GM21515 (cell line): Measurements from ENCODE around the gene PRDX4.
A peak's percentile ranks its signal among the peaks of the same experiment; 100 is the strongest.
"Not testable (repeated sequence)": the region's sequence is repeated elsewhere in the genome, so short reads cannot be mapped to it uniquely, and the experiment has no call there.

Experiments used
- ATAC-seq: cut with Tn5 transposase; IDR thresholded peaks from one replicate; pipeline ENCODE4 v1.9.1; 2021; ENCODE audit not compliant: unreplicated experiment

PRDX4 gene

DNA sequence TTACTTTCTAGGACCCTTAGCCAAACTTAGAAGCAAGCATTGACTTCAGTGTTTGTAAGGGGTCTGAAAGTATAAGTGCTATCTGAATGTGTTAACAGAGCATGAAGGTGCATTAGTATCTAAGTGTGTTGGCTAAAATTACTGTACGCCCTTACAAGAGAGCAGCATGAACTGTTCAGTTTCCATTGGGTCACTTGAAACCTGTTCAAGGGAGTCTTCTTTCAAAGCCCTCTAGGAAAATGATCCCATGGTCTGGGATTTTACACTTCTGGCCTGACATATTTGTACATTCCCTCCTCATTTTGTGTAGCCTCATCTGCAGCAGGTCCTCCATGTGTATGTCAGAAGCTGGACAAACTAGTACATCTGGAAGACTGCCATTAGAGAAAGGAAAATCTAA, 3.2 kb downstream of the PRDX4 start:
- no peak for ATAC-seq

DNA sequence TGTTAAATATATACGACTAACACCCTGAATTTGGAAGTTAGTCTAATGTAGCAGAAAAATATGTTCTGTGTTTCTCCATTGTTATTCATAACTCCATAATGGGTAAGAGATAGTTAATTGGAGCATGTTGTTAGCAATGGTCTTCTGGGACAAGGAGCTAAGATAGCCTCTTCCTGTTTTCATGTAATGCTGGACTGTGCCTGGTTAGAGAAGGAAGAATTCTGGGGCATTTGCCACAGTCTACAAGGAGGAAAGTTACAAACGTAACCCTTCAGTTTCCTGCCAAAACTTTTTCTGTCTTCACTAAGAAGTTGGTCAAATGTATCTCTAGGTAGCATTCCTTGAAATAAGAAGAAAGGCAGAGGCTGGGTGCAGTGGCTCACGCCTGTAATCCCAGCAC, 5.8 kb downstream of the PRDX4 start:
- ATAC-seq = no peak

DNA sequence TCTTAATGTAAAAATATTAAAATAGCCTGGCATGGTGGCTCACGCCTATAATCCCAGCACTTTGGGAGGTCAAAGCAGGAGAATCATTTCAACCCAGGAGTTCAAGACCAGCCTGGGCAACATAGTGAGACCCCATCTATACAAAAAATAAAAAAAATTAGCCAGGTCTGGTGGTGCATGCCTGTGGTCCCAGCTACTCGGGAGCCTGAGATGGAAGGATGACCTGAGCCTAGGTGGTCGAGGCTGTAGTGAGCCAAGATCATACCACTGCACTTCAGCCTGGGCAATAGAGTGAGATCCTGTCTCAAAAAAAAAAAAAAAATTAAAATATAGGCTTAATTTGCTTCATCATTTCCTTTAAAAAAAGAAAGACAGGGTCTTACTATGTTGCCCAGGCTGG, 9.2 kb downstream of the PRDX4 start:
- ATAC-seq = not testable (repeated sequence)

DNA sequence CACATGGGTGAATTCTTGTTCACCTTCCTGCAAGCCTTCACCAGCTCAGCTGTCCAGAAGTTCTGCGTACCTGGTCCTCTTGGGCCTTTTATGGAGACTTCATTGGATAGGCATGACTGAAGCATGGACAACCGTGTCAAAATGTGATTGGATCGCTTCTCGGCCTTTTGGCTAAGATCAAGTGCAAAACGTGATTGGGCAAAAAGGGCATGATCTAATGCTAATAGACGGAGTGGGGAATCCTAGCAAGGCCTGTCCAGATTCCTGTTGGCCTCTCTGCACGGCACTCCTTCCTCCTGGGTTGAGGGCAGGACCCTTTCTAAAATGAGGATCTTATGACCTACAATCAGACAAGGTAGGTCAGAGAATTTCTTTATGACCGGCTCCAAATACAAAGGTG, 24.9 kb downstream of the PRDX4 start:
- ATAC-seq = no peak

DNA sequence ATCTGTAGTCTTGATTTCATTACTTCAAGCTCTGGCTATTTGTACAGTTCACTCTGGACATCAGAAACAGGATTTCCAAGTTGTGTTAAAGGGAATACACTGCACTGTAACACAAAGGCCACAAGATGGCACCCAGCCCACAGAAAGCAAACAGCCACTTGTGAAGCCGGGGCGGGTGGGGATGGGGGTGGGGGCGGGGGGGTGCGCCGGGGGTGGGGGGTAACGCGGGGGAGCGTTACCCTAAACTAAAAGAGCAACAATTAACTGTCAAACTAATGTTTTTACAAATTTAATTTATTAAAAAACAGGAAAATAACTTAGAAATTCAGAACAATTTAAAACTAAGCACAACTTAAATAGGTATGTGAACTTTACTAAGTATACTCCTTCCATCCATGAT, 27.3 kb downstream of the PRDX4 start:
- ATAC-seq = peak; percentile 54

DNA sequence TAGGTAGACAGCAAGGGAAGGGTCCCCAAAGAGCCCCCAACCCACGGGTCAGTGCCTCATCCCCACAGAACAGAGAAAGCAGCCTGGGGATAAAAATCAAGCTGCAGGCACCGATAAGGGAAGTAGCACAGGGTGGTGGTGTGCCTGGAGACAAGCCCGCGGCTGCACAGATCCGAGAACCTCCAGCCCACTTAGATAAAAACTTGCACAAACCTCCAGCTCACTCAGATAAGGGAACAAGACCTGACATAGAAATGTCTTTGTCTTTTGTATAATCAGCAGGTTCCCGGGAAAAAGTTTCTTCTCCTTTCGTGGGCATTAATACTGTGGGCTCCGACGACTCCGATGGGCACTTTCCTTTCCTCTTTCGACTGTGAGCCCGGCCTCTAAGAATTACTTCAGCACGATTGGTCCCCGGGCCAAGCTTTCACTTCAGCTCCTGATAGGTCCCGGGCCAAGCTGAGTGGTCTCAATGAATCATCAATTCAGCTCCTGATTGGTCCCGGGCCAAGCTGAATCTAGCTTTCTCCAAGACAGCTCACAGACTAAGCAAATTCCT, 32.4 kb downstream of the PRDX4 start:
- no peak for ATAC-seq

DNA sequence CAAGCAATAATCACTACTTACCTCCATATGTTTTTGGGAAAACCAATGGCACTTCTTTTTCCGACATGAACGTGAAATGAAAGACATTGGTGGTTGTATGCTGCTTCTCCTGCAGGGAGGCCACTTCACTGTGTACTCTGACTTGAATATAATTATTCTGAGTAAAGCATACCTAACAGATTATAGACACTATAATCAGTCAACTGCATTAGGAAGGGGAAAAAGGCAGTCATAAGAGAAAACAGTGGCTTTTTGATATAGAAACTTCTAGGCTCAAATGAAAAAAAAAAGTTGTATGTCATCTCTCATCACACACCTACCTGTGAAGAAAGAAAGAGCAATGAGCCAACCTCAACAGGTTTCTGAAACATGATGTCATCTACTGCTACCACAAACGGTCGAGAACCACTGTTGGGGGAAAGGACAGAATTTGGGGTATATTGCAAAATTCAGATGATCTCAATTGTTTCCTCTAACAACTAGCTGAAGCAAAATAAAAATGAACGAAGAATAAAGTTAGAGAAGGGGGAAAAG, 37.4 kb downstream of the PRDX4 start:
- no peak for ATAC-seq

DNA sequence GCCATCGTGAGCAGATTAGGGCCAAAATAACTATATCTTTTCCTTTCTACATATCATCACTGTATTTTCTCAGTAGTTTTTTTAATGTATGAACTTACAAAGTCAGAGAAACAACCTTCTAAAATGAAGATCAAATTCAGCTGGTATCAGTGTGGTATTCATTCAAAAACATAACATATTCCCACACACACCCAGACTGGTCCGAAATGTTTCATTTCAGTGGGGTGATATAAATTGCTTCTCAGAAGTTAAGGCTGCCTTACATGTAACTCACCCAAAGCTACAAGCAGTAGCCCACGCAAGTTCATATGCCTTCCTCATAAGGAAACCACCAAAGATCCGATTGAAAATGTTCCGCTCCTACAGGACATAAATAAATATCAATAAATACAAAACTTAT, 37.9 kb downstream of the PRDX4 start:
- ATAC-seq = no peak

DNA sequence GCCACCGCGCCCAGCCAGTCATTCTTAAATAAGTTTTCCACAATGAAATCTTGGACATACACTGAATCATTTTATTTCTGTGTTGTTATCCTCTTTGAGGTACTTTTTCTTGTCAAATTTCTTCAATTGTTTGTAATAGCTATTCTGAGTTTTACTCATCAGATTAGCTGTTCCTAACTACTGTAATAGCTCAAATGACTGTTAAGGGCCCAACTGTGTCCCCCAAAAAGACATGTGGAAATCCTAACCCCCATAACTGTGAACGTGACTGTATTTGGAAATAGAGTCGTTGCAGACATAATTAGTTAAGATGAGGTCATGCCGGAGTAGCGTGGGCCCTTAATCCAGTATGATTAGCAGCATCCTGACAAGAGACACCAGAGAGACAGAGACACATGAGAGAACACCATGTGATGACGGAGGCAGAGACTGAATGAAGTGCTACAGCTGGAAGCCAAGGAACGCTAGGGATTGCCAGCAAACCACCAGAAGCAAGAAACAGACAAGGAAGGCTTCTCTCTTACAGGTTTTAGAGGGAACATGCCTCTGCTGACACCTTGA, 52.9 kb downstream of the PRDX4 start:
- ATAC-seq = no peak

DNA sequence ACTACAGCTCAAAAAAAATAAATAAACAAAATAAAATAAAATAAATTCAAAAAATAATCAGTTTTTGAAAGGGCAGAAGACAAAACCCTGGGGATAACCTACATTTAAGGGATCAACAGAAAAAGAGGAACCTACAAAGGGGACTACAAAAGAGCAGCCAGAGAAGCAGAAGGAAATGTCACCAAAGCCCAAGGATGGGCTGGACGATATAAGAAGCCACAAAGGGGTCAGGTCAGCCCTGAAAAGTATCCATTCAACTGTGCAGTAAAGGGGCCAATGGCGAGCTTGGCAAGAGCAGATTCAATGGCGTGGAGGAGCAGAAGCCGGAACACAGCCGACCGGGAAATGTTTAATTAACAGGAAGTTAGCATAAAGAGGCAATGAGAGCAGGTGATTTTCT, 58.9 kb downstream of the PRDX4 start:
- no peak for ATAC-seq

DNA sequence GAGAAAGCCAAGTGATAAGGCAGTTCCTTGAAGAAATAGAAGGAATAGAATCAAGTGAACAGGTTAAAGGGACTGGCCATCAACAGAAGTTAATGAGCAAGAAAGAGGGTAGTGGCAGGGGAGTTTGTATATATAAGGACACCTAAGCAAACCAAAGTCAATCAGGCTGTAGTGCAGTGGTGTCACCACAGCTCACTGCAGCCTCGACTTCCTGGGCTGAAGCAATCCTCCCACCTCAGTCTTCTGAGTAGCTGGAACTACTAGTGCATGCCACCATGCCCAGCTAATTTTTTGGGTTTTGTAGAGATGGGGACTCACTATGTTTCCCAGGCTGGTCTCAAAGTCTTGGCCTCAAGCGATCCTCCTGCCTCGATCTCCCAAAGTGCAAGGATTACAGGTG, 59.9 kb downstream of the PRDX4 start:
- ATAC-seq = no peak

DNA sequence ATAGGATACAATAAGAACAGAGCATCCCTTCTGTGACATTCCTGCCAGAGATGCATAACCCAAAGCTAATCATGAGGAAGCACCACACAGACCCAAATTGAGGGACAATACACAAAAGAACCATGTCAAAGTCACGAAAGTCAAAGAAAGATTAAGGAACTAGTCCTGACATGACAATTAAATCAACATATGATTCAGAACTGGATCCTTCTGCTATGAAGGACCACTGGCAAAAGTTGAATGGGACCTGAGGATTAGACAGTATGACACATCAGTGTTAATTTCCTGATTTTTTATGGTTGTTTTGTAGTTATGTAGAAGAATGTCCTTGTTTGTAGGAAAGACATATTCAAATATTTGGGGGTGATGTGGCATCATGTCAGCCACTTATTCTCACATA, 61.9 kb downstream of the PRDX4 start:
- ATAC-seq = no peak

DNA sequence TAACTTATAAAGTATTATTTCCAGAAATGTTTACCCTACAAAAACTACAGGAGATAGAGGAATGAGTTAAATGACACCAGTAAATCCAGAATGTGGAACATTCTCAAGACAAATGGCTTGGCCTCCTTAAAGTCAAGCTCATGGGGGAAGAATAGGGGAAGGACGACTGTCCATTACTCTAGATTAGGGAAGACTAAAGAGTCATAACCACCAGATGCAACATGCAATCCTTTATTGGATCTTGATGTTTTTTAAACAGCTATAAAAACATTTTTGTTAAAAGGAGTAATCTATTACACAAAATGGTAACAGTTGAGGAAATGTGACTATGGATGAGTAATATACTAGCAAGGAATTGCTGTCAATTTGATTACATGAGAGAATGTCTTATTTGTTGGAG, 64.7 kb downstream of the PRDX4 start:
- no peak for ATAC-seq

DNA sequence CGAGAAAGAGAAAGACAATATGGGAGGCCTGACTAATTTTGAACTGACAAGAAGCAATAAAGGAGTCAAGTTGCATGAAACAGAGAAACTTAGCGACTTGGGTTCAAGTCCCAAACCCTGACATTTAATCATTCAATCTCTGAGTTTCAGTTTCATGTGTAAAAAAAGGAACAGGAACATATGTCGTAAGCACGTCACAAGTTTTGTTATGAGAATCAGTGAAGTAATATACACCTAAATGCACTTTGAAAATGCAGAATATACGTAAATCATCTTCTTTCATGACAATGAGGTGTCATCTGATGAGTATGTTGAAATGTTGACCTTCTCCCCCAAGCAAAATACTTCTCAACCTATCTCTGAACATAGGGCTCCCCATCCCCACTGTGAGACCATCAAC, 65.4 kb downstream of the PRDX4 start:
- peak; percentile 79 for ATAC-seq
